ENCODE measurements around the gene PAX2.

PAX2 gene

GRCh38 chr10:100858261-100858660, 112.9 kb downstream of the PAX2 start:
- H3K9me3 ChIP-seq, result peaks cover 8% of the 10 kb centered on the region
- no peaks in the 10 kb centered on the region for H3K27me3 ChIP-seq
- no peak overlapping the region for H3K27ac ChIP-seq
- H3K4me3 ChIP-seq, result no peak overlapping the region
- H3K4me2 ChIP-seq, result no peak overlapping the region
- H3K4me1 ChIP-seq, result no peaks in the 10 kb centered on the region
- H4K20me1 ChIP-seq, result no peaks in the 10 kb centered on the region
- no peak for TF ChIP-seq Cebpa-rat (IDR thresholded peaks at IDR 0.05)
- H3K9ac ChIP-seq, result no peak overlapping the region
- H3K36me3 ChIP-seq, result no peaks in the 10 kb centered on the region

GRCh38 chr10:100858747-100859483, 113.5 kb downstream of the PAX2 start:
- Histone ChIP-seq H3K4me2 (no peak overlapping the region), H4K20me1 (no peaks in the 10 kb centered on the region), H3K27me3 (no peaks in the 10 kb centered on the region), H3K4me3 (no peak overlapping the region), H3K9ac (no peak overlapping the region), H3K36me3 (no peaks in the 10 kb centered on the region), H3K27ac (no peak overlapping the region), H3K4me1 (no peaks in the 10 kb centered on the region), H3K9me3 (peaks cover 8% of the 10 kb centered on the region)
- no peak for TF ChIP-seq Cebpa-rat (IDR thresholded peaks at IDR 0.05)

GRCh38 chr10:100859484-100859763, 114.0 kb downstream of the PAX2 start:
- no peak overlapping the region for H3K4me2 ChIP-seq
- H3K27ac ChIP-seq, result no peak overlapping the region
- no peaks in the 10 kb centered on the region for H3K27me3 ChIP-seq
- H3K36me3 ChIP-seq, result no peaks in the 10 kb centered on the region
- peaks cover 8% of the 10 kb centered on the region for H3K9me3 ChIP-seq
- H3K4me1 ChIP-seq, result no peaks in the 10 kb centered on the region
- no peak overlapping the region for H3K4me3 ChIP-seq
- no peaks in the 10 kb centered on the region for H4K20me1 ChIP-seq
- no peak for TF ChIP-seq Cebpa-rat (IDR thresholded peaks at IDR 0.05)
- no peak overlapping the region for H3K9ac ChIP-seq

- Histone ChIP-seq H3K4me3 (no peak overlapping the region), H3K9ac (no peak overlapping the region), H3K27ac (no peak overlapping the region), H3K36me3 (no peaks in the 10 kb centered on the region), H3K9me3 (no peaks in the 10 kb centered on the region), H3K27me3 (peaks cover 20% of the 10 kb centered on the region), H3K4me1 (no peaks in the 10 kb centered on the region), H4K20me1 (no peaks in the 10 kb centered on the region), H3K4me2 (no peak overlapping the region)
- no peak for TF ChIP-seq Cebpa-rat (IDR thresholded peaks at IDR 0.05)
These were observed 118.1 kb downstream of the PAX2 start for GRCh38 chr10:100863433-100863832.

- peaks cover 20% of the 10 kb centered on the region for H3K27me3 ChIP-seq
- H3K9me3 ChIP-seq, result no peaks in the 10 kb centered on the region
- H3K9ac ChIP-seq, result no peak overlapping the region
- H3K4me3 ChIP-seq, result no peak overlapping the region
- no peaks in the 10 kb centered on the region for H3K36me3 ChIP-seq
- no peaks in the 10 kb centered on the region for H4K20me1 ChIP-seq
- no peak overlapping the region for H3K27ac ChIP-seq
- no peak for TF ChIP-seq Cebpa-rat (IDR thresholded peaks at IDR 0.05)
- no peaks in the 10 kb centered on the region for H3K4me1 ChIP-seq
- no peak overlapping the region for H3K4me2 ChIP-seq
These were observed 118.9 kb downstream of the PAX2 start for GRCh38 chr10:100864036-100864885.

- no peak for TF ChIP-seq Cebpa-rat (IDR thresholded peaks at IDR 0.05)
- Histone ChIP-seq H3K9me3 (no peaks in the 10 kb centered on the region), H3K4me1 (no peaks in the 10 kb centered on the region), H4K20me1 (no peaks in the 10 kb centered on the region), H3K9ac (no peak overlapping the region), H3K4me3 (no peak overlapping the region), H3K4me2 (no peak overlapping the region), H3K36me3 (no peaks in the 10 kb centered on the region), H3K27me3 (peaks cover 20% of the 10 kb centered on the region), H3K27ac (no peak overlapping the region)
These were observed 119.6 kb downstream of the PAX2 start for GRCh38 chr10:100864978-100865377.

GRCh38 chr10:100866010-100866409, 120.6 kb downstream of the PAX2 start:
- peaks cover 20% of the 10 kb centered on the region for H3K27me3 ChIP-seq
- H3K4me2 ChIP-seq, result no peak overlapping the region
- no peak overlapping the region for H3K4me3 ChIP-seq

GRCh38 chr10:100866575-100867098, 121.3 kb downstream of the PAX2 start:
- H3K4me2 ChIP-seq, result no peak overlapping the region
- no peak overlapping the region for H3K9ac ChIP-seq
- TF ChIP-seq Cebpa-rat (IDR thresholded peaks at IDR 0.05), result no peak
- peaks cover 20% of the 10 kb centered on the region for H3K27me3 ChIP-seq
- no peaks in the 10 kb centered on the region for H4K20me1 ChIP-seq
- H3K9me3 ChIP-seq, result no peaks in the 10 kb centered on the region
- H3K36me3 ChIP-seq, result no peaks in the 10 kb centered on the region
- no peak overlapping the region for H3K27ac ChIP-seq
- H3K4me1 ChIP-seq, result no peaks in the 10 kb centered on the region
- H3K4me3 ChIP-seq, result no peak overlapping the region

More at GRCh38 chr10:100866010-100866409, 120.6 kb downstream of the PAX2 start:
- no peaks in the 10 kb centered on the region for H3K9me3 ChIP-seq
- TF ChIP-seq Cebpa-rat (IDR thresholded peaks at IDR 0.05), result no peak
- H4K20me1 ChIP-seq, result no peaks in the 10 kb centered on the region
- H3K4me1 ChIP-seq, result no peaks in the 10 kb centered on the region
- H3K27ac ChIP-seq, result no peak overlapping the region
- no peak overlapping the region for H3K9ac ChIP-seq
- no peaks in the 10 kb centered on the region for H3K36me3 ChIP-seq

- no peaks in the 10 kb centered on the region for H3K36me3 ChIP-seq
- no peak overlapping the region for H3K4me3 ChIP-seq
- no peaks in the 10 kb centered on the region for H4K20me1 ChIP-seq
- no peak overlapping the region for H3K4me2 ChIP-seq
- H3K27ac ChIP-seq, result no peak overlapping the region
- TF ChIP-seq Cebpa-rat (IDR thresholded peaks at IDR 0.05), result no peak
- H3K9me3 ChIP-seq, result no peaks in the 10 kb centered on the region
- no peak overlapping the region for H3K9ac ChIP-seq
- no peaks in the 10 kb centered on the region for H3K4me1 ChIP-seq
- H3K27me3 ChIP-seq, result peaks cover 20% of the 10 kb centered on the region
These were observed 122.0 kb downstream of the PAX2 start for GRCh38 chr10:100867261-100867963.

- Histone ChIP-seq H3K9me3 (no peaks in the 10 kb centered on the region), H3K4me3 (no peak overlapping the region), H3K27me3 (peaks cover 20% of the 10 kb centered on the region), H3K4me1 (no peaks in the 10 kb centered on the region), H3K27ac (no peak overlapping the region), H3K4me2 (no peak overlapping the region), H4K20me1 (no peaks in the 10 kb centered on the region), H3K9ac (no peak overlapping the region), H3K36me3 (no peaks in the 10 kb centered on the region)
- TF ChIP-seq Cebpa-rat (IDR thresholded peaks at IDR 0.05), result no peak
These were observed 123.0 kb downstream of the PAX2 start for GRCh38 chr10:100868382-100868781.

Measured in BLaER1 (cell line).